Myocyte (in vitro differentiated cells): Measurements from ENCODE around the gene NKX1-1. TPM values are rescaled to one million over a fixed set of nuclear protein-coding genes. Genes with fewer than 3 reads are reported as not detected.
A peak's percentile ranks its signal among the peaks of the same experiment; 100 is the strongest.
"Not testable (repeated sequence)": the region's sequence is repeated elsewhere in the genome, so short reads cannot be mapped to it uniquely, and the experiment has no call there.

Source experiments
- DNase-seq: peaks from one replicate; pipeline ENCODE4 v3.0.0-alpha.2; 2012; ENCODE audit warnings: low read depth
- total RNA-seq: library from RNA; depleted of rRNA; stranded (reverse); fragments of >200 nt; gene quantifications from 2 replicates; pipeline ENCODE4 v1.2.3, GENCODE V29; 2014

Gene NKX1-1
- total RNA-seq, 1 donor from 2014 or later, result not detected

- DNase-seq, result no peak
These were observed 427 bp downstream of the NKX1-1 start for GRCh38 chr4:1405636-1406393.

GRCh38 chr4:1405254-1405635 lies 997 bp downstream of the NKX1-1 start:
- no peak for DNase-seq

DNA sequence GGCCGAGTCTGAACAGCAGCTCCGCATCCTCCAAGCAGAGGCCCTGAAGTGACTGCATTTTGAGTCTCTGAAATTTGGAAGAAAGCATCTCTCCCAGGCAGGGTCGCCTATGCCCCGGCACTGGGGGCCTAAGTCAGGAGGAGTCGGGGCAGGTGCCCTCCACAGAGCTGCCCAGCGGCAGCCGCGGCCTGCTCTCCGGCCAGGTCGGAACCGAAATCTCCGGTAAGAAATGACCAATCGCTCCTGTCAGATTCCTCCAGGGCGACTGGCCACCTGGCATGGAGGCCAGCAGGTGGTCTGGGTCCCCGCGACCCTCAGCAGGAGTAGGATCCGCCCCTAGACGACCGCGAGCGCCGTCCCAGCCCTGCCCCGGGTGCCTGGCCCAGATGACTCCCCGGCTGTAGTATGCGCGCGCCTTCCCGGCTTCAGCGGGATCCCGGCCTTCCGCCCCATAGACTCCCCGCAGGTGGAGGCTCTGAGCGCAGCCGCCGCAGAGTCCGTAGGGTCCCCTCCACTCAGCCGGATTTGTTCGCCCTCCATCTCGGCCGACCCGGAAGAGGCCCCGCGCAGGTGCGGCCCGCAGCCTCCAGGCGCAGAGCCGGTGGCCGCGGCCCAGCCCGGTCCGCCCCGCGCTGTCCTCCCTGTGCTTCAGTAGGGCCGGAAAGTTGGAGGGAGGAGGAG lies 1.5 kb downstream of the NKX1-1 start:
- DNase-seq, result no peak

DNA sequence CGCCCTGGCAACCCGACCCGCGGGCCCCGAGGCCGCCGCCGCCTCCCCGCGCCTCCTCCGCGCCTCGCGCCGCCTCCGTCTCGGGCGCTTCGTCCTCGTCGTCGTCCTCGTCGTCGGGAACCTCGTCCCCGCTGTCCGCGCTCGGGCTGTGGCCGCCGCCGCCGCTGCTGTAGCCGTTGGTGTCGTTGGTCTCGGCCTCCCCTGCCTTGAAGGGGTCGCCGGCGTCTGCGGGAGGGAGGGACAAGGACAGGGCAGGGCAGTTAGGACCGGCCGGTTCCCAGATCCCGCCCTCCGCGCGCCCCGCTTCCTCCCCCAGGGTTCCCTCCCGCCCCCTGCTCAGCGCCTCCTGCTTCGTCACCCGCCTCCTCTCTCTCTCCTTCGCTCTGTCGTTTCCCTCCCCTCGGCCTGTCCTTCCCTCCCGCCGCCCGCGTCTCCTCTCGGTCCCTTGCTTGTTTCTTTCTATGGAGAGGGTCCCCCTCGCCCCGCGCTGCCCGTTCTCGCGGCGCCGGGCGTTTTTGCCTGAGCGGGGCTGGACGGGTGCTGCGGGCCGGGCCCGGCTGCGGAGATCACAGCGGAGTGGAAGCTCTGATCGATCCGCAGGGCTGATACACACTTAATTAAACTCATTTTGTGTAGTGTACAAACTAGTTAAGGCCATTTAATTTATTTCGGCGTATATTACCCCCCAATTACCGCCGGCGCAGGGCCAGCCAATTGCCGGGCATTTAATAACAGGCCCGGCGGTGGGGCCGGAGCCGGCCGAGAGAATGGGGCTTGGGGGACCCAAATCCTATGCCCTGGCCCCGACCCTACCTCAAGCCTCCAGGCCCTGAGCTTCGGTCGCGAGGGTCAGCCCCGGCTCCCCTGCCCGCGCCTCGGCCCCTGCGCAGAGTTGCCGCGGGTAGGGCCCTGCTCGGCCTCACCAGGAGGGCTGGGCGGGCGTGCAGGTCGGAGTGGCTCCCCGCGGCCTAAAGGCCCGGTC lies 2.4 kb downstream of the NKX1-1 start:
- no peak for DNase-seq

DNA sequence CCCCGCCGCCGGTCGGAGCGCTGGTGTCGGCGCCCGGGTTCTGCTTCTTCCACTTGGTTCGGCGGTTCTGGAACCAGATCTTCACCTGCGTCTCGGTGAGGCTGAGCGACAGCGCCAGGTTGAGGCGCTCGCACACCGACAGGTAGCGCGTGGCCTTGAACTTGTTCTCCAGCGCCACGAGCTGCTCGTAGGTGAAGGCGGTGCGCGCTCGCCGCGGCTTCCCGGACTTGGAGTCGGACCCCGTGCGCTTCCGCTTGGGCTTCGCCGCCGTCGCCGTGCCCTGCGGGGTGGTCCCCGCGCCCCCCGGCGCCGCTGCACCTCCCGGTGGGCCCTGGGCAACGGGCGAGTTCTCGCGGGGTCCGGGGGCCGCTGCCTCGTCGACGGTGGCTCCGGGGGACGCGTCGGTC lies 3.1 kb downstream of the NKX1-1 start:
- no peak for DNase-seq

- DNase-seq, result no peak
These were observed 3.6 kb downstream of the NKX1-1 start for GRCh38 chr4:1402516-1403091.

DNA sequence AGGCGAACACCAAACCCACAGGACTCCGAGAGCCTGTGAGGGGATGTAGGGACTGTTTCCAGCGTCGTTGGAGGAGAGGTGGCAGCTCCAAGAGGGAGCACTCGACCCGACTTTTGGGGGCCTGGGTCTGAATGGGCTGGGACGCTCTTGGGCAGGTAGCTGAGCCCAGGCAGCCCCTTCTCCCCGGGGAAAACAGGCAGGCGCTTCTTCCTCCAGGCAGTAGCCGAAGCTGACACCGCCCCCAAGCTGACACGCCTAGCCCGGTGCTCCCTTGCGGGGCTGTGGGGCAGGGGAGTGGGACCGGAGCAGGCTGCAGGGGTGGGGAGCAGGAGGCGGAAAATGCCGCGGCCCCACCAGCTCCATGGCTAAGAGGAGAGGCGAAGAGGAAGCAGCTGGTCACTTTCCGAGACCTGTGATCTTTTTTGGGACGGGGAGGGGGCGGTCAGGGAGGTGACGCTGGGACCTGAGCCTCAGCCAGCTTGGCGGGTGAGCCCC lies 4.2 kb downstream of the NKX1-1 start:
- no peak for DNase-seq

DNA sequence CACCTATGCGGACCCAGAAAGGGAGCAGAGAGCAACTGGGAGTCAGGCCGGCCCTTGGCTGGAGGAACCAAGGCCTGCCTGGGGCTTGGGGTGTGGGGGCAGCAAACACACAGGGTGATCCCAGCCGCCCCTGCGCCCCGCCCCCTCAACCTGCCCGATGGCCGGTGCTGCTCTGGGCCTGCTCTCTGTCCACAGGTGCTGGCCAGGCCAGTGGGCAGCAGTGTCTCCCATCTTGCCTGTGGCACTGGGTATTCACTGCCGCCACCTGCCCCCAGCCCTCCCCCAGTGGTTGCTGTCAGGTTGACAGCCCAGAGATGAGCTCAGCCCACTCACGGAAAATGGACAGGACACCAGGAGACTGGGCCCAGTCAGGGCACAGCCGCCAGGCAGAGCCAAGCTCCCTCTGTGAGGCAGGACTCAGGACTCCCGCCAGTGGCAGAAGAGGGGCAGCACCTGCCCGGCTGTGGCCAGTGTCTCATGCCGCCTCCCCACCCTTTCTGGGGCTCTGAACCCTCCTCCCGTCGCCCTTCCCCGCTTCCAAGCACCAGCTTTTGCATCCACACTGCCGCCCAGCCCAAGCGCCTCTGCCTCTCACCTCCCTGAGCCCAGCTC lies 4.7 kb downstream of the NKX1-1 start:
- DNase-seq, result no peak

- peak; percentile 12 for DNase-seq
These were observed 5.3 kb downstream of the NKX1-1 start for GRCh38 chr4:1400831-1401408.

- DNase-seq, result no peak
These were observed 5.9 kb downstream of the NKX1-1 start for GRCh38 chr4:1400191-1400805.

- no peak for DNase-seq
These were observed 6.6 kb downstream of the NKX1-1 start for GRCh38 chr4:1399508-1400190.

DNA sequence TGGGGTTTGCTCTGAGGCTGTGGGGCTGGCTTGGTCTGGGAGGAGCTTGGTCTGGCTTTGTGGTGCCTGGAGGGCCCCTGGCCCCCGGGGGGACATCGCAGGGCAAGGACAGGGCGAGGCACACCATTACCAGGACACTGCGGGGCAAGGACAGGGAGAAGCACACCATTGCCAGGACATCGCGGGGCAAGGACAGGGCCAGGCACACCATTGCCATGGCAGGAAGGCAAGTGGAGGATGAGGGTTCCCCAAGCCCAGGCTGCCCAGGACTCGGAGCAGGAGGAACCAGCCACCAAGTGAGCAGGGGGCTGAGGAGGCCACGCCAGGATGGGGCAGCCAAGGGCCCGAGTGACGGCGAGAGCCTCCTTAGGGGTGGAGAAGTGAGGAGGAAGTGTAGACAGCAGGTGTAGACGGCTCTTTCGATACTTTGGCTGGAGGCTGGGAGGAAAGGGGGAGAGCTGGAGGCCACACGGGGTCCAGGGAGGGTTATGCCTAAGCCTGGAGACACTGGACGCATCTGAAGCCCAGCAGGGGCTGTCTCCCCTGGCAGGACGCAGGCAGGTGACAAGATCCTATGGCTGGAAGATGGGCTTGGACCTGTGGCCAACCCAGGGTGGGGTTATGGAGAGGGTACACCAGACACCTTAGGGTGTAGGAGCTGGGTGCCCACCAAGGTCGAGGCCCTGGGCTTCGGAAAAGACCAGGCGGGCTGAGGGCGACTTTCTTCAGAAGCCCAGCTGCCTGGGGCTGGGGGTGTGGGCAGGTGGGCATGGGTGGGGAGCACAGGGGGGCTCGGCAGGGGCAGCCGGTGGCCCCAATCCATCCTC lies 7.3 kb downstream of the NKX1-1 start:
- DNase-seq, result no peak

GRCh38 chr4:1396806-1397455 lies 9.3 kb downstream of the NKX1-1 start:
- DNase-seq, result no peak

GRCh38 chr4:1395941-1396805 lies 10.1 kb downstream of the NKX1-1 start:
- DNase-seq, result no peak

GRCh38 chr4:1395389-1395820 lies 10.8 kb downstream of the NKX1-1 start:
- not testable (repeated sequence) for DNase-seq

DNA sequence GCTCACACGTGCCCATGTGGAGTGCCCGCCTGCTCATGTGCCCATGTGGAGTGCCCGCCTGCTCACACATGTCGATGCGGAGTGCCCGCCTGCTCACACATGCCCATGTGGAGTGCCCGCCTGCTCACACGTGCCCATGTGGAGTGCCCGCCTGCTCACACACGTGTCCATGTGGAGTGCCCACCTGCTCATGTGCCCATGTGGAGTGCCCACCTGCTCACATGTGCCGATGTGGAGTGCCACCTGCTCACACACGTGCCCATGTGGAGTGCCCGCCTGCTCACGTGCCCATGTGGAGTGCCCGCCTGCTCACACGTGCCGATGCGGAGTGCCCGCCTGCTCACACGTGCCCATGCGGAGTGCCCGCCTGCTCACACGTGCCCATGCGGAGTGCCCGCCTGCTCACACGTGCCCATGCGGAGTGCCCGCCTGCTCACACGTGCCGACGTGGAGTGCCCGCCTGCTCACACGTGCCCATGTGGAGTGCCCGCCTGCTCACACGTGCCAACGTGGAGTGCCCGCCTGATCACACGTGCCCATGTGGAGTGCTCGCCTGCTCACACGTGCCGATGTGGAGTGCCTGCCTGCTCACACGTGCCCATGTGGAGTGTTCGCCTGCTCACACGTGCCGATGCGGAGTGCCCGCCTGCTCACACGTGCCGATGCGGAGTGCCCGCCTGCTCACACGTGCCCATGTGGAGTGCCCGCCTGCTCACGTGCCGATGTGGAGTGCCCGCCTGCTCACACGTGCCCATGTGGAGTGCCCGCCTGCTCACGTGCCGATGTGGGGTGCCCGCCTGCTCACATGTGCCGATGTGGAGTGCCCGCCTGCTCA lies 11.5 kb downstream of the NKX1-1 start:
- DNase-seq, result not testable (repeated sequence)
